Parathyroid adenoma (tissue), 2 donors: ENCODE data around the gene DNAJC25.
A peak's percentile ranks its signal among the peaks of the same experiment; 100 is the strongest.

Experiments used
- H2AFZ ChIP-seq: fragments of 300-600 bp; sonication (generic); one replicate; pipeline ENCODE4 v1.7.0; 2017; ENCODE audit warnings: antibody characterized with exemption, mild to moderate bottlenecking
- H3K27ac ChIP-seq: fragments of 300-600 bp; sonication (generic); one replicate; pipeline ENCODE4 v1.7.0; 2017
- H3K27me3 ChIP-seq: fragments of 300-600 bp; sonication (generic); one replicate; pipeline ENCODE4 v1.7.0; 2017; ENCODE audit warnings: low read length; ENCODE audit not compliant: control insufficient read depth, insufficient read depth
- H3K36me3 ChIP-seq: fragments of 300-600 bp; sonication (generic); one replicate; pipeline ENCODE4 v1.7.0; 2017; ENCODE audit warnings: low read length; ENCODE audit not compliant: control insufficient read depth, insufficient read depth
- H3K4me1 ChIP-seq: fragments of 300-600 bp; sonication (generic); one replicate; pipeline ENCODE4 v1.7.0; 2017; ENCODE audit warnings: control low read depth
- H3K4me2 ChIP-seq: fragments of 300-600 bp; sonication (generic); one replicate; pipeline ENCODE4 v1.7.0; 2017; ENCODE audit warnings: low read length
- H3K4me3 ChIP-seq: fragments of 300-600 bp; sonication (generic); one replicate; pipeline ENCODE4 v1.7.0; 2017; ENCODE audit warnings: low read depth, low read length
- H3K79me2 ChIP-seq: fragments of 300-600 bp; sonication (generic); one replicate; pipeline ENCODE4 v1.7.0; 2017; ENCODE audit warnings: control low read depth
- H3K9ac ChIP-seq: fragments of 300-600 bp; sonication (generic); one replicate; pipeline ENCODE4 v1.7.0; 2017; ENCODE audit warnings: mild to moderate bottlenecking
- H3K9me3 ChIP-seq: fragments of 300-600 bp; sonication (generic); one replicate; pipeline ENCODE4 v1.7.0; 2017; ENCODE audit warnings: low read length; ENCODE audit not compliant: control insufficient read depth
- TF ChIP-seq, protein P1 (sequence below): fragments of 300-600 bp; sonication (generic); IDR thresholded peaks from one replicate; pipeline ENCODE4 v1.7.0; 2017; ENCODE audit warnings: antibody characterized with exemption, mild to moderate bottlenecking
- donor health status: primary hyperparathyroidism.

The DNAJC25 gene

DNA sequence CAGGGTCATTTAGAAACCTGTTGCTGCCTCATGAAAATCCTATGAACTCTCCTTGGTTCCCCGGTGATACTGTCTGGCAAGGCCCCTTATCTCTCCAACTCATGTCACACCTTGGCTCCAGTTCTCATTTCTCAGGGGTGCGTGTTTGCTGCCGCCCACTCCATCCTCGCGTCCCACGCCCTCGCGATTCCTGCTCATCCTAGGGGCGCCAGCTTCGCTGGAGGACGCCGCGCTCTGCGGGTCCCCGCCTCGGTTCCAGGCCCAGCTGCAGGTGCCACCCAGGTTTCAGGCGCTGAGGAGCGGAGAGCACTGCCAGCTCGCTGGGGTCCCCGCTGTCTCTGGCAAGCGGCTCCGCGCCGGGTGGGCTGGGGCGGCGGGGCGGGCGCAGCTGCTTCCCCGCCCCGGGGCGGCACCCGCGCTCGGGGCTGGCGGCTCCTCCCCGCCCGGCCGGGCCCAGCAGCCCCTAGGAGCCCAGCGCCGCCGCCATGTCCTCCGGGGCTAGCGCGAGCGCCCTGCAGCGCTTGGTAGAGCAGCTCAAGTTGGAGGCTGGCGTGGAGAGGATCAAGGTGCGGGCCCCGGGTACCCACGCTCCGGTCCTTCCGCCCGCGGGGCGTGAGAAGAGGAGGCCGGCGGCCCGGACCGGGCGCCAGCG lies 30.1 kb downstream of the DNAJC25 start, which contains the start of gene GNG10:
Gene GNG10 (plus strand): TSS at position 456 of the 652 bp plus-strand sequence. CDS start 30 bp downstream, at position 486.
- Histone ChIP-seq H3K4me3 (peak within 1 kb of the TSS; percentile 59), H3K27me3 (no peaks in the 10 kb centered on the region), H3K9ac (no peak within 1 kb of the TSS), H3K4me1 (peaks cover 4% of the 10 kb centered on the region), H3K4me2 (peak within 1 kb of the TSS; percentile 87), H3K9me3 (no peaks in the 10 kb centered on the region), H3K27ac (peak within 1 kb of the TSS; percentile 63), H2AFZ (peak within 1 kb of the TSS; percentile 89), H3K36me3 (no peaks in the 10 kb centered on the region), H3K79me2 (peaks cover 2% of the 10 kb centered on the region)
- TF ChIP-seq, protein P1, sequence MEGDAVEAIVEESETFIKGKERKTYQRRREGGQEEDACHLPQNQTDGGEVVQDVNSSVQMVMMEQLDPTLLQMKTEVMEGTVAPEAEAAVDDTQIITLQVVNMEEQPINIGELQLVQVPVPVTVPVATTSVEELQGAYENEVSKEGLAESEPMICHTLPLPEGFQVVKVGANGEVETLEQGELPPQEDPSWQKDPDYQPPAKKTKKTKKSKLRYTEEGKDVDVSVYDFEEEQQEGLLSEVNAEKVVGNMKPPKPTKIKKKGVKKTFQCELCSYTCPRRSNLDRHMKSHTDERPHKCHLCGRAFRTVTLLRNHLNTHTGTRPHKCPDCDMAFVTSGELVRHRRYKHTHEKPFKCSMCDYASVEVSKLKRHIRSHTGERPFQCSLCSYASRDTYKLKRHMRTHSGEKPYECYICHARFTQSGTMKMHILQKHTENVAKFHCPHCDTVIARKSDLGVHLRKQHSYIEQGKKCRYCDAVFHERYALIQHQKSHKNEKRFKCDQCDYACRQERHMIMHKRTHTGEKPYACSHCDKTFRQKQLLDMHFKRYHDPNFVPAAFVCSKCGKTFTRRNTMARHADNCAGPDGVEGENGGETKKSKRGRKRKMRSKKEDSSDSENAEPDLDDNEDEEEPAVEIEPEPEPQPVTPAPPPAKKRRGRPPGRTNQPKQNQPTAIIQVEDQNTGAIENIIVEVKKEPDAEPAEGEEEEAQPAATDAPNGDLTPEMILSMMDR = no peak

DNA sequence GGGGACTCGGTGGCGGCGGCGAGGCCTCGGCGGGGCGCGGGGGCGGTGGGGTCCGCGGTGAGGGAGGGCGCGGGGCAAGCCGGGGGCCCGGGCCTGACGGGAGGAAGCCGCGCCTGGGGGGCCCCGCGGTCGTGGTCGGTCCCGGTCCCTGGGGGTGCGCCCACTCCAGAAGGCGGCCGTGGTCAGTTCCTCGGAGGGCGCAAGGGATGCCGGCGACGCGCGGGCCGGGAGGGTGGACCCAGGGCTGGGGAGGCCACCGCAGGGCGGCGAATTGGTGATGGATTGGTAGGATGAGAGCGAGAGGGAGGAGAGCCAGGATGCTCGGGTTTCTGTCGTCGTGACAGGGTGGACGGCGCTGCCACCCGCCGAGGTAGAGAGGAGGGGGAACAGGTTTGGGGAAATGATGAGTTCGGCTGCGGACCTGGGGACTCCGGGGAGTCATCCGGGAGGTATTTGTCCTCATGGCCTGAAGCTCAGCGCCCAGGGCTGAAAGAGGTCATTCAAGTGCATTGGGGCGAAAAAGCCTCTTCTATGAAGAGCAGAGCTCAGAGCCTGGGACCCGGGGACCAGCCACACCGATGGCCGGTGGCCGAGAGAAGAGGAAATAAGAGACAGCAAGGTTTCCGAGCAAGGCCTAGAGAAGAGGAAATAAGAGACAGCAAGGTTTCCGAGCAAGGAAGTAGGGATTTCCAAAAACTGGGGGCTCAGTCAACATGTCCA lies 30.8 kb downstream of the DNAJC25 start:
- no peaks in the 10 kb centered on the region for H3K9me3 ChIP-seq
- H3K4me1 ChIP-seq = peaks cover 4% of the 10 kb centered on the region
- H3K36me3 ChIP-seq = no peaks in the 10 kb centered on the region
- peaks cover 2% of the 10 kb centered on the region for H3K79me2 ChIP-seq
- no peaks in the 10 kb centered on the region for H3K27me3 ChIP-seq
- peak overlapping the region; percentile 87 for H3K4me2 ChIP-seq
- H3K4me3 ChIP-seq = peak overlapping the region; percentile 59
- H3K27ac ChIP-seq = peak overlapping the region; percentile 63
- no peak overlapping the region for H3K9ac ChIP-seq
- TF ChIP-seq, protein P1 = no peak
- H2AFZ ChIP-seq = peak overlapping the region; percentile 77

DNA sequence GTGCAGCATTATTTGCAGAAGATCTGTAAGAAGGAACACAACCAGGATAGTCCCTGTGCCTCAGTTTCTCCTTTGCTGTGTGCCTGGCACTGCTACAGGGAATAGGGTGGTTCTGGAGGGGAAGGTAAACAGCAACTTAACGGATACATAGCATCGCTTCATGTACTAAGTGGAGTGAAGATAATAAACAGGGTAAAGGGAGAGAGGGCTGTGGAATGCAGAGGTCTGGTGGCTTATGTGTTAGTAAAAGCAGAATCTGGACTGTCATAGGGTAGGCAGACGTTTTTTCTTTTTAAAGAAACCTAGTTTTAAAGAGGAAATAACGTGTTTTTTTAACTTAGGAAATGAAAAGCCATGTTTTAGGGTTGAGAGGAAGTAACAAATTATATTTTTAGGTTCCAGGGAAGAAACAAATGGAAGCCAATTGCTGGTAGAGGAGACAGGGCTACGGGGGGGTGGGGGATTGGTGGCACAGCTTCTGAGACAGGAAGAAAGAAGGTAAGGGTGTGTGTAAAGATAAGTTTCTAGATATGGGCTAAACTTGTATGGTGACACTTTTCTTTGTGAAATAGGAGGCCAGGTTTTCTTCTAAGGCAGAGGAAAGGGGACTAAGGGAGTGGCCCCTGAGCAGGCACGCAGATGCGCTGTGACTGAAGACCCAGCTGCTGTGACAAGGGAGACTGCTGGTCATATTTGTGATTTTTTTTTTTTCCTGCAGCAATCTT lies 31.6 kb downstream of the DNAJC25 start:
- Histone ChIP-seq H3K36me3 (no peaks in the 10 kb centered on the region), H3K27ac (peak overlapping the region; percentile 63), H3K4me1 (peaks cover 4% of the 10 kb centered on the region), H3K9ac (no peak overlapping the region), H3K4me3 (peak overlapping the region; percentile 39), H3K4me2 (peak overlapping the region; percentile 87), H3K9me3 (no peaks in the 10 kb centered on the region), H3K79me2 (peaks cover 2% of the 10 kb centered on the region), H2AFZ (peak overlapping the region; percentile 77), H3K27me3 (no peaks in the 10 kb centered on the region)
- TF ChIP-seq, protein P1 = no peak

DNA sequence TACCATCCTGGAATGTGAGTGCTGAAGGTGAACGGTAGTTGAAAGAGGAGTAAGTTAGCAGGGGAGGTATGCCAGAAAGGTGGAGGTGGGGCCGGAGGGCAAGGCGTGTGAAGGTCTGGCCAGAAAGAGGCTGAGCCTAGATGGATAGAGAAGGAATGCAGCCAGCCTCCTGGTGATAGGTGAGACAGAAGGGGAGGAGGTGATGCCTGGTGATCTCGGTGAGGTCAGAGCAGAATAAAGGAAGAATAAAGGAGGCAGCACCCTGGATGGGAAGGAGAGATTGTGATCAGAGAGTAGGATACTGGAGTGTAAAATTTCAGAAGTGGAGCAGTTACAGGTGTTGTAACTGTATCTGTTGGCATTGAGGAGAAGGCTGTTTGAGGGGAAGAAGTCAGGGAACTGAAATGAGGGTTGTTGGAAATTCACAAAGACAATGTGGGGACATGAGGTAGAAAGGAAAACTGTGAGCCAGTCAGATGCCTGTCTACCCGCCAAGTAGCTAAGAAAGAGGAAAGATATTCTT lies 32.2 kb downstream of the DNAJC25 start:
- H3K79me2 ChIP-seq = peaks cover 2% of the 10 kb centered on the region
- no peaks in the 10 kb centered on the region for H3K9me3 ChIP-seq
- H3K9ac ChIP-seq = no peak overlapping the region
- peaks cover 4% of the 10 kb centered on the region for H3K4me1 ChIP-seq
- no peaks in the 10 kb centered on the region for H3K27me3 ChIP-seq
- no peaks in the 10 kb centered on the region for H3K36me3 ChIP-seq
- peak overlapping the region; percentile 63 for H3K27ac ChIP-seq
- peak overlapping the region; percentile 39 for H3K4me3 ChIP-seq
- H2AFZ ChIP-seq = no peak overlapping the region
- TF ChIP-seq, protein P1 = no peak
- peak overlapping the region; percentile 87 for H3K4me2 ChIP-seq
